Central memory CD4-positive, alpha-beta T cell (primary cell): ENCODE results near the gene ABCA9.
"Not testable (repeated sequence)": the region's sequence is repeated elsewhere in the genome, so short reads cannot be mapped to it uniquely, and the experiment has no call there.

Experiments
- DNase-seq: peaks from one replicate; pipeline ENCODE4 v3.0.0; 2022

ABCA9 gene

GRCh38 chr17:69042308-69042707, 18.4 kb downstream of the ABCA9 start:
- DNase-seq = no peak

DNA sequence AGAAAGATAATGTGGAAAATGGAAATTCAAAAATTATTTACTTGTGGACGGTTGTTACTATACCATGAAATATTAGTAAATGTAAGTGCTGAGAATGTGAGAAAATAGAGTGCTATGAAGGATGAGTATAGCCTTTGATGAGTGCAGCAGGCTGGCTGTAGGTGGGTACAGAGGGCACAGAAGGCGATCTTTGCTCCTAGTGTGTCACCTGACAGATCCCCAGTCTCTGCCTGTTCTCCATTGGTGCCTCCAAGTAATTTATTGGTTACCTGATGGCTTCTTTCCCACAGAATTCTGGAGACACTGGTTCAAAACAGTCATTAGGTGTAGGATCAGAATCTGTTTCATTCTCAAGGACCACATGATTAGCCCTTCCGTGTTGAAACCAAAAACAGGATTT, 28.9 kb downstream of the ABCA9 start:
- DNase-seq = no peak

- no peak for DNase-seq
Measured at GRCh38 chr17:69030169-69030568, 30.6 kb downstream of the ABCA9 start.

DNA sequence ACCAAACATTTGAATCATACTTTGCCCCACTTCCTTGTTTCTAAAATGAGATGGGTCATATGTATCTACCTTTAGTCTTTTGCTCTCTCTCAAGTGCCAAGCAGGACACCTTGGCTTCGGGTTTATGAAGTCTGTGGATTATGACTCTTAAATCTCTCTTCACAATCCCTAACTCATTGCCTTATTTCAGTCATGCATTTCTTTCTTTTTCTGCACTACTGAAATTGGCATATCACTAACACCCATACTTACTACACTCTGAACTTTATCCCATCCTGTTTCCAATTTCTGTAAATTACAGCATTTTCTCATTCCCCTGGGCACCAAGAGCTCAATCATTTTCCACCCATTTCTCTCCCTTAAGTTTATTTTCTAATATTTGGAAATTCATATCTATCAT, 42.0 kb downstream of the ABCA9 start:
- no peak for DNase-seq

GRCh38 chr17:69018022-69018615, 42.6 kb downstream of the ABCA9 start:
- DNase-seq = no peak

DNA sequence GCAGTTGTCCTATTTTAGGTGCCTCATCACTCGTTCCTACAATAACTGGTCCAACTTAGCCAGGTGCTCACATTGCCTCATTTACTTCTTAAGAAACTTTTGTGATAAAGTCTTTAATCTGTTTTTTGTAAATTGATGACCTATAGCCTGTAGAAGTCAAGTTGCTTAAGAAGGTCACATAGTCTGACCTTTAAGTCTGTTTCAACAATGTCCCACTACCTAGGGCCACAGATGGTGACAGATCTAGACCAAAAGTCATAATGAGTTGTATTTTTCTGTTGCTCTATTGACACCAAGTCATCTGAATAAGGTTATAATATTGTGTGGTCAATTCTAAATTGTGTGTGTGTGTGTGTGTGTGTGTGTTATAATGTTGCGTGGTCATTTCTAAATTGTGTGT, 45.1 kb downstream of the ABCA9 start:
- DNase-seq = no peak

DNA sequence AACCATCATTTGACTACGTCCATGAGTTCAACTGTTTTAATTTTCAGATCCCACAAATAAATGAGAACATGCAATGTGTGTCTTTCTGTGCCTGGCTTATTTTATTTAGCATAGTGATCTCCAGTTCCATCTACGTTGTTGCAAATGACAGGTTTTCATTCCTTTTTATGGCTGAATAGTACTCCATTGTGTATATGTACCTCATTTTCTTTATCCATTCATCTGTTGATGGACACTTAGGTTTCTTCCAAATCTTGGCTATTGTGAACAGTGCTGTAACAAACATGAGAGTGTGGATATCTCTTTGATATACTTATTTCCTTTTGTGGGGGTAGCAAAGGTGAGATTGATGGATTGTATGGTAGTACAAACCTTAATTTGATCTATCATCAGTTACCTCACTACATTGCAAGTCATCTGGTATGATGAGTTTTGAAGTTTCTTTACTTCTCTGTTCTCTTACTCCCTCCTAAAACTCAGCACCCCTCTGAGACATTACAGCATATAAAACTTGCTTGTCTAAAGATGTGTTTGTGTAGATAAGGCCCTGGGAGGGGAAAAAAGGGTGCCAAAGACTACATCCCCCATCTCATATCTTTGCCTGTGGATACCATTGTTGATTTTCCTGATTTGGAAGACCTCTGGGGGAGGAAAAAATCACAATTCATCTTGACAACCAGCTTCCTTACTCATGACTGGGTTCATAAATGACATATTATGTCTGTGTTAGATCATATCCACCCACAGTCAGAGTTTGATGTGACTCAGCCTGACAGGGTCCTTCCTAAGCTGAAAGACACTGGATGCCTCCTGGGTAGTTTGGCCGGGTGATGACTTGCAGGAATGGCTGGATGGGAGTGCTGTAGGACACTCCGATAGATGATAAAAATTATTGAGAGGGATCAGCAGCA, 47.6 kb downstream of the ABCA9 start:
- DNase-seq = no peak

DNA sequence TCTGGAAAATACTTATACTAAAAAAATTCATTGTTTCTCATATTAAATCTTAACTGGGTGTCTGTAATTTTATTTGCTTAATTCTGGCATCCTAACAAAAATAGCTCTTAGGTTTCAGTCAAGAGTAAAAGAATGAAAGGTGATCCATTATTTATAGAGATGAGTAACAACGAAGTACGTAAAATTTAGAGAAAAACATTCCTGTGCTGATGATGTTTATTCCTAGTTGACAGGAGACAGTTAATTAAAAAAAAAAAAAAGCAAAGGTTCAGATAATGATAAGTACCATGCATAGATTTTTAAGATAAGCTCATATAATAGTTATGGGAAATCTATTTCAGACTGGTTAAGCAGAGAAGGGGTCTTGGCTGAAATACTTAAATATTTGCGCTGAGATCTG, 50.8 kb downstream of the ABCA9 start:
- DNase-seq = no peak

- DNase-seq = not testable (repeated sequence)
Measured at GRCh38 chr17:69004759-69005158, 56.0 kb downstream of the ABCA9 start.

GRCh38 chr17:68999743-69000142, 61.0 kb downstream of the ABCA9 start:
- DNase-seq = not testable (repeated sequence)

DNA sequence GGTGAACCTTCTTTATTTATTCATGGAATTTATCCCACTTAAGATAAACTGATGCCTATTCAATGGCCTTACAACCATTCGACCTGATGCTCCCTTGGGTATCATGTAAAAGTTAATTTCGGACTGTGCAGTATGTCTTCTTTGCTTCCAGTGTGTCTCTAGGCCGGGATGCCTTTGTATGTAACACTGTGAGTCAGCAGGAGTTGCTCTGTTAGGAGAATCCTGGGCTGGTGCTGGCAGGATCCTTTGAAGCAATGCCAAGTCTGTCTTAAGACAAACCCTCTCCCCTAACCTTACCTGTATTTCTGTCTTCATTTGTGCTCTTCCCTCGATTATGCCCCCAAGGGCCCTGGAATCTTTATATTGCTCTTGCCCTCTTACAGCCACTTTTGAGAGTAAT, 67.6 kb downstream of the ABCA9 start:
- no peak for DNase-seq

DNA sequence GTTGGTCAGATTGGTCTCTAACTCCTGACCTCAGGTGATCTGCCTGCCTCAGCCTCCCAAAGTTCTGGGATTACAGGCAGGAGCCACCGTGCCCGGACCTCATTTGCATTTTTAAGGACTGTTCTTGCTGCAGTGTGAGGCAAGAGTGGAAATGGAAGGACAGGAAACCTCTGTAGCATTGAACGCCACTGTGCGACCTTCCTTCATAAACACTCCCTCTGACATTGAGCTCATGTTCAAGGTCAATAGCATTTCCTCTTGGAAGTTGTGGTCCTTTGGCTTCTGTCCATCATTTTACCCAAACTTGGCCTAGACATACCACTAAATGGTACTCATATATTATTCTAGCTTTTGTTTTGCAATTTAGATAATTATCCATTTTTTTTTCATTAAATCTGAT, 72.8 kb downstream of the ABCA9 start:
- DNase-seq = no peak

GRCh38 chr17:68981288-68981687, 79.4 kb downstream of the ABCA9 start:
- DNase-seq = no peak

DNA sequence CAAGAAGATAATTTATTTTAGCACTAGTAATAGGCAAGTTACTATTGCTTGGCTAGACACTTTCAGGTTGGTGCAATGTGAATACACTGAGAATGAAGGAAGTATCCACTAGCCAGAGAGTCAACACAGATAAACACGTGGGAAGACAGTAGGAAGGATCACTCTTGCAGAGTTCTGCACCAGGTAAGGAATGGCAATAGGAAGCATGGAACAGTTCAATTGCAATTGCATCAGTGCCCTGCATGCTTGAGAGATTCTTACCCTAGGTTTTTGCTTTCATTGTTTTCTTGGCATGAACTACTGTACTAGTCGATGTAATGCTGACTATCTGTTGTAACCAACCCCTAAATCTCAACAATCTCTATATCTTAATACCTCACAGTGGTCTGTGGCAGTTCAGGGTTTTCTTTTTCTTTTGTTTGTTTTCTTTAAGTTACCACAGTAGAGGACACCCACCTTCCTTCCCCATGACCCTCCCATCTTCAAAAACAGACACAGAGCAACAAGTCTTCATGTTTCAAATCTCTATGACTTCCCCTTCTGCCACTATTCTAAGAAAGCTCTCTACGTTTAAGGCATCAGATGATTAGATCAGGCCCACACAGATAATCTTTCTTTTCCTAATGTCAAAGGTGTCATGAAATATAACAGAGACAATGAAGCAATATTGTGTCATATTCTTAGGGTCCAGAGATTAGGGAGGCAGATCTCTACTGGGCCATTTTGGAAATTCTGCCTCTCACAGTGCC, 87.5 kb downstream of the ABCA9 start:
- no peak for DNase-seq

DNA sequence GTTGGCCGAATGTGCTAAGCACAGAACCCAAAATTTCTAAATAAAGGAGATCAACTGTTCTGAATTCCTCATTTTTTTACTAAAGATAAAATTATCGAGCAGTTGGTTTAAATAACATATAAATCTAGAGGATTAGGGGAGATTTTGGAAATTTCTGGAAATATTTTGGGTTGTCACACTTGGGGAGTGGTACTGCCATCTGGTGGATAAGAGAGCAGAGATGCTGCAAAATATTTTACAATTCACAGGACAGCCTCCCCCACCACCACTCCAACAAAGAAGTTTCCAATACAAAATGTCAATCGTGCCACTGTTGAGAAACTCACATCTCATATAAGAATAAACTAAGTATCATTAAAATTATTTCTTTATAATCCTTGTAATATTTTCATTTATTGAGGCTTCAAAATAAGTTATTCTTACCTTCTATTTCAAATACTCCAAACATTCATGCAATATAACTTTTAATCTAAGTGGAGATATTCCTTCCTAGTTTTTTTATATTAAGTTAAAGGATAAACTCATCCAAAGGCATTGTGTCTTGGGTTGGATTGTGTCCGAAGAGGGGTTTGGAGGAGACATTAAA, 88.5 kb downstream of the ABCA9 start:
- no peak for DNase-seq

DNA sequence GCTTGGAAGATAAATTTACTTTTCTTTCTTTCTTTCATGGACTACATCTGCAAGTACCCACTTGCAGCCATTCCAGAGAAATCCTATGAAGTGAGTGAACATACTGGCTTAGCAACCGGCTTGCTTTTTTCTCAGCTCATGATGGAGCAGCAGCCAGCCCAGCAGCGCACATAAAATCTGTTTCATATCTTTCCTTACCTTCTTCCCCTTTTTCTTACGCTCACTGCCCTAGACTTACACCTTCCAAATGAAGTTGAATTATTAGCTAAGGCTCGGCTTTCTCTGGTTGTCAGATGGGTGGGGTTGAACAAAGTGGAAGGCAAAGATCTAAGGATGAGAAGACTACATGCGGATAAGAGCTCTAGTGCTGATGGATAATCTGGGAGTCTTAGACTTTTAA, 91.6 kb downstream of the ABCA9 start:
- DNase-seq = no peak

- no peak for DNase-seq
Measured at GRCh38 chr17:68963958-68964357, 96.8 kb downstream of the ABCA9 start.

DNA sequence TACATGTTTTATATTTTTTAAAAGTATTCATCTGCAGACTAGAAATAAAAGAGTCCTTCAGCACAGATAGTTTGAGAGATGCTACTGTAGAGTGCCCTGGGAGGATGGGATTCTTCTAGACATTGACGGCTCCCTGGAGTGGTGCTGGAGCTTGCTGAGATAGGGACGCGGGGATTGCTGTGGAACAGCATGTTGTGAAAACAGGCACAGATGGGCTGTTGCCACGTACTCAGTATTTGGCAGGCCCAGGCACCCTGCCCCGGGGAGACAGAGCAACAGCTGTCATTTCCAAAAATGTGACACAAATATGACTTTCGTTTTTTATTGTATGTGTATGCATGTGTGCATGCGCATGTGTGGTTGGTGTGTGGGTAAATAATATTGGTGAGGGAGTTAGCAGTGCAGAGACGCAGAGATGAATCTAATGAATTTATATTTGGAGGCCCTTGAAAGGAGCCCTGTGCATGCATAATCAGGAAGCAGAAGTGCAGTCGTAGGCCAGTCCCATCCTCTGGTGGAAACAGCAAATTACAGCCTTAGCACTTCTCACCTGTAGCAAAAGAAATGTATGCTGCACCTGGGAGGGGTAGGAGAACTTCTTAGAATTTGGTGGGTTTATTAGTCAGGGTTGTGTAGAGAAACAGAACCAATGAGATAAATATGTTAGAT, 99.4 kb downstream of the ABCA9 start:
- no peak for DNase-seq

DNA sequence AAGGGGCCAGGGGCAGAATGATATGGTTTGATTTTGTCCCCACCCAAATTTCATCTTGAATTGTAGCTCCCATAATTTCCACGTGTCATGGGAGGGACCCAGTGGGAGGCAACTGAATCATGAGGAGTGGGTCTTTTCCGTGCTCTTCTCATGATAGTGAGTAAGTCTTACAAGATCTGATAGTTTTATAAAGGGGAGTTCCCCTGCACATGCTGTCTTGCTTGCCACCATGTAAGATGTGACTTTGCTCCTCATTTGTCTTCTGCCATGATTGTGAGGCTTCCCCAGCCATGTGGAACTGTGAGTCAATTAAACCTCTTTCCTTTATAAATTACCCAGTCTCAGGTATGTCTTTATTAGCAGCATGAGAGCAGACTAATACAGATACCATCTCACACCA, 101.6 kb downstream of the ABCA9 start:
- not testable (repeated sequence) for DNase-seq

DNA sequence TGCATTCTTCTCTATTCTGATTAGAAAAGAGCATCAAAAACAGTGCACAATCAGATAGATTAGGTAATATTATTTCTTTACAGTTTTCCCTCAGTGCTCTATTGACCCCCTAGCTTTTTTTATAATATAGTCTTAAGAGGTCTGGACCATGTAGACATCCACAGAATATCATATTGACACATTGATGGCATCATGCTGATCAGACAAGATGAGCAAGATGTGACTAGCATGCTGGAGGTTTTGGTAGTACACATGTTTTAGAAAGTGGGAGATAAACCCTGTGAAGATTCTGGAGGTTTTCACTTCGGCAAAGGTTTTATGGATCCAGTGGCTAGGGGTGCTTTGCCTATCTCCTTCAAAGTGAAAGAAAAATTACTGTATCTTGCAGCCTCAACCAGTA, 102.8 kb downstream of the ABCA9 start:
- no peak for DNase-seq

DNA sequence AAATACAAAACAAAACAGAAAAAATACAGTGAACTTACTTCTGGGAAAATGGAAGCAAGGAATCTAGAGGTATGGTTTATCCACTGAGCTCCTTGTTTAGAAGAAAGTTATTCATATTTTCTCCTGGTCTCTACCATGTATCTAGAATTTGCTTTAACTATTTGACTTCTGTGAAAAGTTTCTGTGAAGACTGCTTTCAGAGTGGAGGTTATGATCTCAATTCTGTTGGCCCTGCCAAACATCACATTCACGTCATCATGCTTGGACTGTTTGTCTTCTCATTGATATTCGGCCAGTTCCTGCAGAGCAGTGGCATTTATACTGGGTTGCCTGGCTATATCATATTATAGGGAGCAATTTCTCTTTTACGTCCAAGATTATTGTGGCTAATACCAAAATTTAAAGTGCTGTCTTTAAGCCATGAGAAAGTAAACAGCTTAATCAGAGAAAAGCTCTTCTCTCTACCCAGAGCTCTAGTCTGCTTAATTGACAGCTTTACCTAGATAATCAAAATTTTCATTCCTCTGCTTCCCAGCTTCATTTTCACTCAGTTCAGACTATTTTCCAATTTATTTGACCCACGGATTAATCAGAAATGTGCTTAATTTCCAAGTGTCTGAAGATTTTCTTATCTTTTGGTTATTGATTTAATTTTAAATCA, 105.4 kb downstream of the ABCA9 start, which contains the start of gene ABCA8:
Gene ABCA8, minus strand, starts transcription at position 212 of the 661 bp plus-strand sequence. CDS start 13,358 bp downstream, outside the sequence.
- DNase-seq = no peak
